ENCODE measurements around the gene RELA. TPM values are rescaled to one million over a fixed set of nuclear protein-coding genes. Genes with fewer than 3 reads are reported as not detected.

The RELA gene
- total and polyA plus RNA-seq, 2 of the 13 experiments (the other 11 are each of a cell fraction or from before 2014, with no cell fraction given): 21.4 to 40.5 TPM

GRCh38 chr11:65616575-65617001 lies 46.1 kb downstream of the RELA start (continued):
- no peak for TF ChIP-seq SP140L (CRISPR knock-in tag; IDR thresholded peaks at IDR 0.05; ENCODE audit: borderline replicate concordance)
- TF ChIP-seq, protein P1, sequence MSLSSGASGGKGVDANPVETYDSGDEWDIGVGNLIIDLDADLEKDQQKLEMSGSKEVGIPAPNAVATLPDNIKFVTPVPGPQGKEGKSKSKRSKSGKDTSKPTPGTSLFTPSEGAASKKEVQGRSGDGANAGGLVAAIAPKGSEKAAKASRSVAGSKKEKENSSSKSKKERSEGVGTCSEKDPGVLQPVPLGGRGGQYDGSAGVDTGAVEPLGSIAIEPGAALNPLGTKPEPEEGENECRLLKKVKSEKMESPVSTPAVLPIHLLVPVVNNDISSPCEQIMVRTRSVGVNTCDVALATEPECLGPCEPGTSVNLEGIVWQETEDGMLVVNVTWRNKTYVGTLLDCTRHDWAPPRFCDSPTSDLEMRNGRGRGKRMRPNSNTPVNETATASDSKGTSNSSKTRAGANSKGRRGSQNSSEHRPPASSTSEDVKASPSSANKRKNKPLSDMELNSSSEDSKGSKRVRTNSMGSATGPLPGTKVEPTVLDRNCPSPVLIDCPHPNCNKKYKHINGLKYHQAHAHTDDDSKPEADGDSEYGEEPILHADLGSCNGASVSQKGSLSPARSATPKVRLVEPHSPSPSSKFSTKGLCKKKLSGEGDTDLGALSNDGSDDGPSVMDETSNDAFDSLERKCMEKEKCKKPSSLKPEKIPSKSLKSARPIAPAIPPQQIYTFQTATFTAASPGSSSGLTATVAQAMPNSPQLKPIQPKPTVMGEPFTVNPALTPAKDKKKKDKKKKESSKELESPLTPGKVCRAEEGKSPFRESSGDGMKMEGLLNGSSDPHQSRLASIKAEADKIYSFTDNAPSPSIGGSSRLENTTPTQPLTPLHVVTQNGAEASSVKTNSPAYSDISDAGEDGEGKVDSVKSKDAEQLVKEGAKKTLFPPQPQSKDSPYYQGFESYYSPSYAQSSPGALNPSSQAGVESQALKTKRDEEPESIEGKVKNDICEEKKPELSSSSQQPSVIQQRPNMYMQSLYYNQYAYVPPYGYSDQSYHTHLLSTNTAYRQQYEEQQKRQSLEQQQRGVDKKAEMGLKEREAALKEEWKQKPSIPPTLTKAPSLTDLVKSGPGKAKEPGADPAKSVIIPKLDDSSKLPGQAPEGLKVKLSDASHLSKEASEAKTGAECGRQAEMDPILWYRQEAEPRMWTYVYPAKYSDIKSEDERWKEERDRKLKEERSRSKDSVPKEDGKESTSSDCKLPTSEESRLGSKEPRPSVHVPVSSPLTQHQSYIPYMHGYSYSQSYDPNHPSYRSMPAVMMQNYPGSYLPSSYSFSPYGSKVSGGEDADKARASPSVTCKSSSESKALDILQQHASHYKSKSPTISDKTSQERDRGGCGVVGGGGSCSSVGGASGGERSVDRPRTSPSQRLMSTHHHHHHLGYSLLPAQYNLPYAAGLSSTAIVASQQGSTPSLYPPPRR (CRISPR knock-in tag; IDR thresholded peaks at IDR 0.05; ENCODE audit: borderline replicate concordance): 0 out of 2 replicates have a peak, but pooled peaks have one; percentile 7
- TF ChIP-seq ZBTB21 (CRISPR knock-in tag; IDR thresholded peaks at IDR 0.05): peak; percentile 34; the same call in 1 of the 2 replicates
- no peak for TF ChIP-seq PLRG1 (conservative IDR thresholded peaks at IDR 0.05)
- TF ChIP-seq ZNF17 (CRISPR knock-in tag; IDR thresholded peaks at IDR 0.05): no peak
- no peak for TF ChIP-seq AHR (CRISPR knock-in tag; IDR thresholded peaks at IDR 0.05)
- no peak for TF ChIP-seq NONO (IDR thresholded peaks at IDR 0.05)
- no peak; the same call in 1 of the 2 replicates for TF ChIP-seq NONO (CRISPR knock-in tag; conservative IDR thresholded peaks at IDR 0.05)
- peak; percentile 71 for TF ChIP-seq PATZ1 (CRISPR knock-in tag; IDR thresholded peaks at IDR 0.05)
- no peak for TF ChIP-seq CENPT (CRISPR knock-in tag; IDR thresholded peaks at IDR 0.05; ENCODE audit: low read depth)
- no peak for TF ChIP-seq SALL2 (CRISPR knock-in tag; IDR thresholded peaks at IDR 0.05)
- TF ChIP-seq ZNF607 (CRISPR knock-in tag; IDR thresholded peaks at IDR 0.05; ENCODE audit: borderline replicate concordance): no peak
- no peak for TF ChIP-seq ZNF260 (CRISPR knock-in tag; IDR thresholded peaks at IDR 0.05; ENCODE audit: borderline replicate concordance, low read depth)
- peak; percentile 37; the same call in 1 of the 2 replicates for TF ChIP-seq MNT (IDR thresholded peaks at IDR 0.05)
- TF ChIP-seq ZNF616 (CRISPR knock-in tag; IDR thresholded peaks at IDR 0.05; ENCODE audit: low read depth): 0 out of 2 replicates have a peak, but pooled peaks have one; percentile 40
- TF ChIP-seq SYNCRIP (IDR thresholded peaks at IDR 0.05; ENCODE audit: insufficient read depth, low read depth, low read length): no peak
- no peak for TF ChIP-seq TCF7 (IDR thresholded peaks at IDR 0.05; ENCODE audit: low read depth)
- no peak for TF ChIP-seq KLF6 (CRISPR knock-in tag; IDR thresholded peaks at IDR 0.05)
- no peak for TF ChIP-seq BHLHE40 (IDR thresholded peaks at IDR 0.05; ENCODE audit: low read length)
- no peak for TF ChIP-seq ZNF224 (CRISPR knock-in tag; IDR thresholded peaks at IDR 0.05)
- no peak for TF ChIP-seq NAIF1 (CRISPR knock-in tag; IDR thresholded peaks at IDR 0.05; ENCODE audit: borderline replicate concordance)
- TF ChIP-seq ZMYM3 (CRISPR knock-in tag; IDR thresholded peaks at IDR 0.05): no peak
- TF ChIP-seq ZBTB3 (CRISPR knock-in tag; IDR thresholded peaks at IDR 0.05; ENCODE audit: borderline replicate concordance, low read depth): no peak
- TF ChIP-seq AGO2 (optimal IDR thresholded peaks at IDR 0.05; ENCODE audit: low read depth, low read length): no peak

Data from HepG2 (cell line).